Ascending aorta (tissue), 2 donors: ENCODE measurements around the gene ZC3H18. TPM values are rescaled to one million over a fixed set of nuclear protein-coding genes. Genes with fewer than 3 reads are reported as not detected.

Experiments used
- DNase-seq, 2 donors: peaks; one replicate each; pipeline ENCODE4 v3.0.0-alpha.2; 2019; ENCODE audit warnings: low spot score in 2 of 2
- H3K27ac ChIP-seq, 2 donors: fragments of 200-600 bp; sonication (generic); one replicate each; pipeline ENCODE4 v1.5.1; 2016 to 2017; ENCODE audit warnings: mild to moderate bottlenecking in 1 of 2
- H3K27me3 ChIP-seq: fragments of 200-600 bp; sonication (generic); one replicate; pipeline ENCODE4 v1.5.1; 2017
- H3K36me3 ChIP-seq, 2 donors: fragments of 200-600 bp; sonication (generic); one replicate each; pipeline ENCODE4 v1.5.1; 2016
- H3K4me1 ChIP-seq, 2 donors: fragments of 200-600 bp; sonication (generic); one replicate each; pipeline ENCODE4 v1.5.1; 2016 to 2017; ENCODE audit warnings: mild to moderate bottlenecking in 1 of 2
- H3K4me3 ChIP-seq, 2 donors: fragments of 200-600 bp; sonication (generic); one replicate each; pipeline ENCODE4 v1.5.1; 2016 to 2017; ENCODE audit warnings: mild to moderate bottlenecking in 1 of 2
- H3K9me3 ChIP-seq, 2 donors: fragments of 200-600 bp; sonication (generic); one replicate each; pipeline ENCODE4 v1.5.1; 2016
- CTCF ChIP-seq, 3 experiments: fragments of 200-600 bp in 2 of 3; fragments of 450-650 bp in 1 of 3; sonication (generic) in 2 of 3; IDR thresholded peaks; one replicate each; pipeline ENCODE4 v1.5.1; 2016 to 2019; ENCODE audit warnings: antibody characterized with exemption in 3 of 3, mild to moderate bottlenecking in 1 of 3, moderate library complexity in 1 of 3
- intact Hi-C: fragments of 100-400 bp; cut with DNase I; formaldehyde crosslinking; loops from one replicate; pipeline ENCODE4 v1.15.1; 2023
- total RNA-seq: library from RNA; depleted of rRNA; stranded (reverse); fragments of >200 nt; gene quantifications from one replicate; pipeline ENCODE4 v1.1.0, GENCODE V29; 2016

ZC3H18 gene
- total RNA-seq, 1 donor from 2014 or later, result 36.3 TPM

GRCh38 chr16:88599092-88599733, 29.0 kb downstream of the ZC3H18 start:
- Histone ChIP-seq H3K27ac (peak overlapping the region in 1 of 2 donors; percentile 49), H3K36me3 (peaks cover 34 to 55% of the 10 kb centered on the region in 2 donors), H3K27me3 (no peaks in the 10 kb centered on the region), H3K4me1 (no peaks in the 10 kb centered on the region), H3K9me3 (no peaks in the 10 kb centered on the region), H3K4me3 (no peak overlapping the region)
- TF ChIP-seq CTCF (IDR thresholded peaks at IDR 0.05), result no peak
- intact Hi-C loops, result no loop called here
- peak; percentile 62 to 86 for DNase-seq

DNA sequence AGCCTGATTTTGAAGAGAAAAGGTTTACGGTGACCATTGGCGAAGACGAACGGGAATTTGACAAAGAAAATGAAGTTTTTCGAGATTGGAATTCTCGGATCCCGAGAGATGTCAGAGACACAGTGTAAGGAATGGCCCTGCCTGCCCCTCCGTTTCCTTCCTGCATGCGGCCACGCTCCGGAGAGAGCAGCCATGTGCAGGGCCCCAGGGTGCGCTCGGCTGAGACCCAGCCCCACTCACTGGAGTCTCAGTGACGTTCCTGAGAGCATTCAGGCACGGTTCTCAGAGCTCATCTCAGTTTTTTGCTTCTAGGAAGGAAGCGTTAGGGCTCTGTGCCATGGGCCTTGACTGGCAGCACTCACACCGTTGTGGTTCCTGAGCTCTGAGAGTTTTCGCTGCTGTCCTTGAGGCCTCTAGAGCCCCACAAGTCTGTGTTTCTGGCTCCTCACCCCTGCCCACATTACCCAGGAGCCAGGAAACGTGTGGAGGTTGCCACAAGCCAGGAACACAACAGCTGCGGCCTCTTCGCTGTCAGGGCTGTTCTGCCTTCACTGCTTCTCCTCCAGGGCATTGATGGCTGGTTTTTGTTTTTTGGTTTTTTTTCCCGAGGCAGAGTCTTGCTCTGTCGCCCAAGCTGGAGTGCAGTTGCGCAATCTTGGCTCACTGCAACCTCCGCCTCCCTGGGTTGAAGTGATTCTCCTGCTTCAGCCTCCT, 29.8 kb downstream of the ZC3H18 start:
- no peaks in the 10 kb centered on the region for H3K4me1 ChIP-seq
- no peaks in the 10 kb centered on the region for H3K9me3 ChIP-seq
- no peak for TF ChIP-seq CTCF (IDR thresholded peaks at IDR 0.05)
- no peaks in the 10 kb centered on the region for H3K27me3 ChIP-seq
- no peak overlapping the region for H3K4me3 ChIP-seq
- DNase-seq, result no peak
- peaks cover 34 to 62% of the 10 kb centered on the region in 2 donors for H3K36me3 ChIP-seq
- intact Hi-C loops, result no loop called here
- H3K27ac ChIP-seq, result peak overlapping the region in 1 of 2 donors; percentile 49

GRCh38 chr16:88600539-88600896, 30.3 kb downstream of the ZC3H18 start:
- TF ChIP-seq CTCF (IDR thresholded peaks at IDR 0.05), result no peak
- Histone ChIP-seq H3K4me1 (no peaks in the 10 kb centered on the region), H3K9me3 (no peaks in the 10 kb centered on the region), H3K4me3 (no peak overlapping the region), H3K36me3 (peaks cover 39 to 67% of the 10 kb centered on the region in 2 donors), H3K27me3 (no peaks in the 10 kb centered on the region), H3K27ac (peak overlapping the region in 1 of 2 donors; percentile 49)
- intact Hi-C loops, result no loop called here
- DNase-seq, result no peak

DNA sequence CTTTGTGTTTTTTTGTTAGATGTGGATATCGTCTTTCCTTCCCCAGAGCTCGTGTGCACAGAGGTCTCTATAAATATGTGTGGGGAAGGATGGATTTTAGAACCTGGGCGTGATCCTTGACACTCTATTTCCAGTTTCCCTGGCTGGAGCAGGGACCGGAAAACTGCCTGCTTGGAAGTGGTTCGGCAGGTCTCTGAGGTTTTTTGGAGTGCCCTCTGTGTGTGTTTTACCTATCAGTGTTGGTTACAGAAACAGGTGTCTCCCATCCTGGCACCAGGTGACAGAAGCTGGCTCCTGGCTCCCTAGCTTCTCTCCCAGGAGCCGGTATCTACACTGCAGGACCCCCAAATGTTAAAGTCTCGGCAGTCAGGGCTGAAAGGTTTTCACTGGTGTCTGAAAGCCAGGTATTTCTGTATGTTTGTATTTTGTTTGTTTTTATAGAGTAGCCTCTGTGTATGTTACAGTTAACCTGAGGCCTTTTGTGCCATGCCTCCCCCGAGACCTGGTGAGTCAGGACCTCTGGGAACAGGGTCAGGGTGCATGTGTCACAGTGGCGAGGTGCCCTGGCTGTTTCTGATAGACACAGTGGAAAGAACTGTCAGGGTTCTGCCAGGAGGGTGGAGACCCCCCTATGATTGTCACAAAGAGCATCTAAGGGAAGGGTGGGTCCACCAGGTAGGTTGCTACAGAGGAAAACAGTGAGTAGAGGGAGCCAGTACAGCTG, 31.3 kb downstream of the ZC3H18 start:
- H3K27me3 ChIP-seq, result no peaks in the 10 kb centered on the region
- H3K27ac ChIP-seq, result no peak overlapping the region
- intact Hi-C loops, result no loop called here
- no peaks in the 10 kb centered on the region for H3K9me3 ChIP-seq
- no peak for TF ChIP-seq CTCF (IDR thresholded peaks at IDR 0.05)
- no peak for DNase-seq
- no peaks in the 10 kb centered on the region for H3K4me1 ChIP-seq
- no peak overlapping the region for H3K4me3 ChIP-seq
- peaks cover 39 to 76% of the 10 kb centered on the region in 2 donors for H3K36me3 ChIP-seq

- no peak for DNase-seq
- H3K9me3 ChIP-seq, result no peaks in the 10 kb centered on the region
- H3K4me1 ChIP-seq, result no peaks in the 10 kb centered on the region
- peaks cover 41 to 81% of the 10 kb centered on the region in 2 donors for H3K36me3 ChIP-seq
- TF ChIP-seq CTCF (IDR thresholded peaks at IDR 0.05), result no peak
- H3K4me3 ChIP-seq, result no peak overlapping the region
- H3K27ac ChIP-seq, result no peak overlapping the region
- intact Hi-C loops, result no loop called here
- H3K27me3 ChIP-seq, result no peaks in the 10 kb centered on the region
Observed at GRCh38 chr16:88602091-88602490, 31.9 kb downstream of the ZC3H18 start.
